Suprapubic skin (tissue), 4 donors: ENCODE results near the gene CMSS1. TPM values are rescaled to one million over a fixed set of nuclear protein-coding genes. Genes with fewer than 3 reads are reported as not detected.

Source experiments
- DNase-seq, 2 donors: peaks; one replicate each; pipeline ENCODE4 v3.0.0-alpha.2; 2019; ENCODE audit warnings: low spot score in 2 of 2
- H3K27ac ChIP-seq: fragments of 200-600 bp; sonication (generic); one replicate; pipeline ENCODE4 v1.5.1; 2019
- H3K27me3 ChIP-seq: fragments of 200-600 bp; sonication (generic); one replicate; pipeline ENCODE4 v1.5.1; 2019
- H3K36me3 ChIP-seq: fragments of 200-600 bp; sonication (generic); one replicate; pipeline ENCODE4 v1.5.1; 2019
- H3K4me1 ChIP-seq: fragments of 200-600 bp; sonication (generic); one replicate; pipeline ENCODE4 v1.5.1; 2019
- H3K4me3 ChIP-seq: fragments of 200-600 bp; sonication (generic); one replicate; pipeline ENCODE4 v1.5.1; 2019; ENCODE audit warnings: mild to moderate bottlenecking
- H3K9me3 ChIP-seq: fragments of 200-600 bp; sonication (generic); one replicate; pipeline ENCODE4 v1.5.1; 2019
- CTCF ChIP-seq, 2 donors: fragments of 200-600 bp in 1 of 2; fragments of 450-650 bp in 1 of 2; sonication (generic) in 1 of 2; IDR thresholded peaks; one replicate each; pipeline ENCODE4 v1.5.1; 2016 to 2019; ENCODE audit warnings: antibody characterized with exemption in 2 of 2, mild to moderate bottlenecking in 1 of 2, moderate library complexity in 1 of 2
- EP300 ChIP-seq: sonication (generic); formaldehyde crosslinking; IDR thresholded peaks from one replicate; pipeline ENCODE4 v1.6.1; 2017; ENCODE audit warnings: antibody characterized with exemption
- POLR2A ChIP-seq, 2 donors: fragments of 450-650 bp; IDR thresholded peaks; one replicate each; pipeline ENCODE4 v1.6.1; 2017; ENCODE audit warnings: antibody characterized with exemption in 2 of 2, mild to moderate bottlenecking in 2 of 2, moderate library complexity in 2 of 2
- POLR2AphosphoS5 ChIP-seq, 3 donors: sonication (generic); formaldehyde crosslinking; IDR thresholded peaks; one replicate each; pipeline ENCODE4 v1.6.1; 2017; ENCODE audit warnings: antibody characterized with exemption in 3 of 3
- WGBS: methylation state at CpG from one replicate; pipeline ENCODE4 v1.1.5; 2018; 5-methylcytosine and 5-hydroxymethylcytosine counted together
- total RNA-seq, 4 donors: library from RNA; depleted of rRNA; stranded (reverse); fragments of >200 nt; gene quantifications; one replicate each; pipeline ENCODE4 v1.1.0, GENCODE V29; 2016

Gene CMSS1
- total RNA-seq, 4 donors from 2014 or later: 13.2 to 17.1 (median 13.5) TPM

DNA sequence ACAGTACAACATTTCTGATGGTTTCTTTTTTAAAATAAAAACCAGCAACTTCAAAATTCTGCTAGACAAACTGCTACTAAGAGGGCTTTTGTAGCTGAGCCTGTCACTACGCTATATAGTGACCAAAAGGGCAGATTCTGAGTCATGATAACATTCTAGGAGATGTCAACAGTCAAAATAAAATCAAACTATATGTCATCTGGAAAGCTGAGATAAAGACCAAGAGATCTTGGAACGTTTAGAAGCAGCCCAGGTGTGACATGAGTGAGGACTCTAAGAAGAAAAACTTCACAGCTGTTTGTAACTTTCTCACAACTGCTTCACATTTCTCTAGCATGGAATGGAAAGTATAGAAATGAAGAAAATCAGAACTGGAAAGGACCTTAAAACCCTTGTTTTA is 212.0 kb downstream of the CMSS1 start:
- no peak for DNase-seq
- Histone ChIP-seq H3K4me3 (no peak overlapping the region), H3K4me1 (peaks cover 23% of the 10 kb centered on the region), H3K27ac (no peak overlapping the region), H3K9me3 (no peaks in the 10 kb centered on the region), H3K36me3 (no peaks in the 10 kb centered on the region), H3K27me3 (no peaks in the 10 kb centered on the region)
- TF ChIP-seq EP300: no peak
- no peak for TF ChIP-seq POLR2A (IDR thresholded peaks at IDR 0.05)
- TF ChIP-seq CTCF (IDR thresholded peaks at IDR 0.05): no peak
- no peak for TF ChIP-seq POLR2AphosphoS5 (IDR thresholded peaks at IDR 0.05)
- WGBS: 64% methylated on average over 2 of the region's 2 CpGs

DNA sequence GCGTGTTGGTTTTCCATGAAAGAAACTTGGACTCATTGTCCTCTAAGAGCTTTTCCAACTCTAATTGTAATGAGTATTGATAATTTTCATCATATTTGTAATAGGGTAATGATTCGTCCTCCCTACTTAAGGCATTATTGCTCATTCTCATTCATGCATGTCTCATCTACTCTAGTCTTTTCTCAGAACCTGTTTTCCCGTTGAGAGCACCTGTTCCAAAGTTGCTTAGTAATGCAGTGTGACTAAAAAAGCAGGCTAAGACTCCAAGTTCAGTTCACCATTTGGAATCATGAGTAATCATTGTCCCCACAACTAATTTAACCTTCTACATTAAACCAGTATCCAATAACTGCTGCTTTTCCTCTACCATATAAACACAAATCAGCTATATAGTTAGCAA is 212.7 kb downstream of the CMSS1 start:
- WGBS: 63% methylated on average over 3 of the region's 3 CpGs
- DNase-seq: no peak
- Histone ChIP-seq H3K27ac (no peak overlapping the region), H3K4me1 (peaks cover 17% of the 10 kb centered on the region), H3K27me3 (no peaks in the 10 kb centered on the region), H3K9me3 (no peaks in the 10 kb centered on the region), H3K4me3 (no peak overlapping the region), H3K36me3 (no peaks in the 10 kb centered on the region)
- no peak for TF ChIP-seq POLR2AphosphoS5 (IDR thresholded peaks at IDR 0.05)
- no peak for TF ChIP-seq POLR2A (IDR thresholded peaks at IDR 0.05)
- TF ChIP-seq CTCF (IDR thresholded peaks at IDR 0.05): no peak
- no peak for TF ChIP-seq EP300

GRCh38 chr3:100030914-100031425 is 213.3 kb downstream of the CMSS1 start:
- TF ChIP-seq POLR2A (IDR thresholded peaks at IDR 0.05) (no peak), EP300 (no peak), CTCF (IDR thresholded peaks at IDR 0.05) (no peak), POLR2AphosphoS5 (IDR thresholded peaks at IDR 0.05) (no peak)
- Histone ChIP-seq H3K27me3 (no peaks in the 10 kb centered on the region), H3K4me1 (peaks cover 16% of the 10 kb centered on the region), H3K27ac (no peak overlapping the region), H3K4me3 (no peak overlapping the region), H3K36me3 (no peaks in the 10 kb centered on the region), H3K9me3 (no peaks in the 10 kb centered on the region)
- 79% methylated on average over 1 of the region's 1 CpG for WGBS
- no peak for DNase-seq

GRCh38 chr3:100032243-100032642 is 214.6 kb downstream of the CMSS1 start:
- DNase-seq: no peak
- no peak overlapping the region for H3K4me3 ChIP-seq
- WGBS: 47% methylated on average over 5 of the region's 5 CpGs

DNA sequence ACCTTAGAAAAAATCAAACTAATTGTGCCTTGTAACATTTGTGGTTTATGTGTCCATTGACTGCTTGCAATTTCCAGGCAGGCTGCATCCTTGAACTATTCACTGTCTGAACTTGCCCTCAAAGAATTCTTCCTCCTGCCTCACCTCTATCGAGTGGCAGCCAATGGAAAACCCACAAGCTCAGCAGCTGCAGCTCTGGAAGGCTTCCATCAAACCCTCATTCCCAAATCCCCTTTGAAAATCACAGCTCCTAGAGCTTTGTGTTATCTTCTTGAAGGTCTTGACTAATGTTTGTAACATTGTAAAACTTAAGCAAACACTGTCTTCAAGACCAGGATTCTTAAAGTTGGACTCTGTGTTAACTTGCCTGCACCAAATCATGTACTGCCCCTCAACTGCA is 215.5 kb downstream of the CMSS1 start:
- no peak for TF ChIP-seq CTCF (IDR thresholded peaks at IDR 0.05)
- no peak for TF ChIP-seq POLR2A (IDR thresholded peaks at IDR 0.05)
- no peak for TF ChIP-seq POLR2AphosphoS5 (IDR thresholded peaks at IDR 0.05)
- TF ChIP-seq EP300: no peak
- 23% methylated on average over 1 of the region's 1 CpG for WGBS
- Histone ChIP-seq H3K9me3 (no peaks in the 10 kb centered on the region), H3K27ac (no peak overlapping the region), H3K27me3 (no peaks in the 10 kb centered on the region), H3K4me1 (peaks cover 16% of the 10 kb centered on the region), H3K36me3 (no peaks in the 10 kb centered on the region), H3K4me3 (no peak overlapping the region)
- no peak for DNase-seq

More at GRCh38 chr3:100032243-100032642, 214.6 kb downstream of the CMSS1 start:
- H3K27ac ChIP-seq: no peak overlapping the region
- no peaks in the 10 kb centered on the region for H3K27me3 ChIP-seq
- no peaks in the 10 kb centered on the region for H3K9me3 ChIP-seq
- TF ChIP-seq POLR2AphosphoS5 (IDR thresholded peaks at IDR 0.05): no peak
- TF ChIP-seq POLR2A (IDR thresholded peaks at IDR 0.05): no peak
- TF ChIP-seq EP300: no peak
- no peak for TF ChIP-seq CTCF (IDR thresholded peaks at IDR 0.05)
- H3K36me3 ChIP-seq: no peaks in the 10 kb centered on the region
- peaks cover 16% of the 10 kb centered on the region for H3K4me1 ChIP-seq
